ENCODE results near the gene GTF2A1L. TPM values are rescaled to one million over a fixed set of nuclear protein-coding genes. Genes with fewer than 3 reads are reported as not detected.
"Not testable (repeated sequence)": the region's sequence is repeated elsewhere in the genome, so short reads cannot be mapped to it uniquely, and the experiment has no call there.

Gene GTF2A1L
- total and polyA plus RNA-seq, 2 donors from 2014 or later: 0.76 to 2.7 TPM

DNA sequence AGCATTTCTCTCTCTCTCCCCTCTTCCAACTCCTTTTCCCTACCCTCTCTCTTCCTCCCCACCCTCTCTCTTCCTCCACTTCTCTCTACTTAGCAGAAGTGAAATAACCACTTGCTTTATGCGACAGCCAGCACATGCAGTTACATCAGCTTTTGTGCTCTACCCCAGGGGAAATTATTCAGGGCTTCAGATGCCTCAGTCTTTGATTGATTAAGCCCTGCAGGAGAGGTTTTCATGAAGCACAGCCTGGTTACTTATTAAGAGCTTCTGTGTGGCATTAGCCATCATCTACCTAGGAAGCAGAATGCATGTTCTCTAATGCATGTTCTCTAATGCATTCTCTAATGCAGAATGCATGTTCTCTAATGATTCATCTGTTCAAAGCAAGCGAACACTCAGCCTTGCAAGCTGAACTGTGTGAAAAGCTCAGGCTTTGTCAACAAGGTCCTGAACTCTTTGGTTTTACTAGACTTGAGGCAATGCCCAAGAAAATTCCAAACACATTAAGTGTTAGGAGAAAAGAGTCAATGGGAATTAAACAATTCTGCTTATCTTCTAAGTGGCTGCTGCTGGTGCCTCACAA, 81.8 kb downstream of the GTF2A1L start:
- intact Hi-C loops (cut with DNase I): no loop called here
- Histone ChIP-seq H3K9me3 (ENCODE audit: control insufficient read depth in 2 of 3, insufficient read depth in 1 of 3, low read length in 3 of 3) (no peaks in the 10 kb centered on the region), H3K27me3 (ENCODE audit: control insufficient read depth, insufficient read depth, low read length) (no peaks in the 10 kb centered on the region), H3K4me3 (ENCODE audit: low read length in 3 of 3) (no peak overlapping the region), H3K36me3 (ENCODE audit: control insufficient read depth in 2 of 3, insufficient read depth in 3 of 3, low read length in 3 of 3) (no peaks in the 10 kb centered on the region), H3K9ac (ENCODE audit: low read length in 3 of 3) (no peak overlapping the region), H3K27ac (ENCODE audit: low read depth in 2 of 2, low read length in 2 of 2) (no peak overlapping the region), H3K4me1 (ENCODE audit: control insufficient read depth in 2 of 3, insufficient read depth in 2 of 3, low read depth in 1 of 3, low read length in 3 of 3) (no peaks in the 10 kb centered on the region)
- TF ChIP-seq, protein P1, sequence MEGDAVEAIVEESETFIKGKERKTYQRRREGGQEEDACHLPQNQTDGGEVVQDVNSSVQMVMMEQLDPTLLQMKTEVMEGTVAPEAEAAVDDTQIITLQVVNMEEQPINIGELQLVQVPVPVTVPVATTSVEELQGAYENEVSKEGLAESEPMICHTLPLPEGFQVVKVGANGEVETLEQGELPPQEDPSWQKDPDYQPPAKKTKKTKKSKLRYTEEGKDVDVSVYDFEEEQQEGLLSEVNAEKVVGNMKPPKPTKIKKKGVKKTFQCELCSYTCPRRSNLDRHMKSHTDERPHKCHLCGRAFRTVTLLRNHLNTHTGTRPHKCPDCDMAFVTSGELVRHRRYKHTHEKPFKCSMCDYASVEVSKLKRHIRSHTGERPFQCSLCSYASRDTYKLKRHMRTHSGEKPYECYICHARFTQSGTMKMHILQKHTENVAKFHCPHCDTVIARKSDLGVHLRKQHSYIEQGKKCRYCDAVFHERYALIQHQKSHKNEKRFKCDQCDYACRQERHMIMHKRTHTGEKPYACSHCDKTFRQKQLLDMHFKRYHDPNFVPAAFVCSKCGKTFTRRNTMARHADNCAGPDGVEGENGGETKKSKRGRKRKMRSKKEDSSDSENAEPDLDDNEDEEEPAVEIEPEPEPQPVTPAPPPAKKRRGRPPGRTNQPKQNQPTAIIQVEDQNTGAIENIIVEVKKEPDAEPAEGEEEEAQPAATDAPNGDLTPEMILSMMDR (IDR thresholded peaks at IDR 0.05; ENCODE audit: borderline replicate concordance, extremely low read depth, insufficient read depth): no peak
- DNase-seq (peak in 1 of 5 donors; percentile 6), FAIRE-seq (no peak)

DNA sequence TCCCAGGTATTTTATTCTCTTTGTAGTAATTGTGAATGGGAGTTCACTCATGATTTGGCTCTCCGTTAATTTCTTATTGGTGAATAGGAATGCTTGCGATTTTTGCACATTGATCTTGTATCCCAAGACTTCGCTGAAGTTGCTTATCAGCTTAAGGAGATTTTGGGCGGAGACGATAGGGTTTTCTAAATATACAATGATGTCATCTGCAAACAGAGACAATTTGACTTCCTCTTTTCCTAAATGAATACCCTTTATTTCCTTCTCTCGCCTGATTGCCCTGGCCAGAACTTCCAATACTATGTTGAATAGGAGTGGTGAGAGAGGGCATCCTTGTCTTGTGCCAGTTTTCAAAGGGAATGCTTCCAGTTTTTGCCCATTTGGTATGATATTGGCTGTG, 86.0 kb downstream of the GTF2A1L start:
- H3K4me3 ChIP-seq (ENCODE audit: low read length in 3 of 3); H3K4me1 ChIP-seq (ENCODE audit: control insufficient read depth in 2 of 3, insufficient read depth in 2 of 3, low read depth in 1 of 3, low read length in 3 of 3); H3K27ac ChIP-seq (ENCODE audit: low read depth in 2 of 2, low read length in 2 of 2); DNase-seq; FAIRE-seq; H3K36me3 ChIP-seq (ENCODE audit: control insufficient read depth in 2 of 3, insufficient read depth in 3 of 3, low read length in 3 of 3); H3K27me3 ChIP-seq (ENCODE audit: control insufficient read depth, insufficient read depth, low read length); intact Hi-C loops (cut with DNase I); H3K9ac ChIP-seq (ENCODE audit: low read length in 3 of 3); H3K9me3 ChIP-seq (ENCODE audit: control insufficient read depth in 2 of 3, insufficient read depth in 1 of 3, low read length in 3 of 3): not testable (repeated sequence)

DNA sequence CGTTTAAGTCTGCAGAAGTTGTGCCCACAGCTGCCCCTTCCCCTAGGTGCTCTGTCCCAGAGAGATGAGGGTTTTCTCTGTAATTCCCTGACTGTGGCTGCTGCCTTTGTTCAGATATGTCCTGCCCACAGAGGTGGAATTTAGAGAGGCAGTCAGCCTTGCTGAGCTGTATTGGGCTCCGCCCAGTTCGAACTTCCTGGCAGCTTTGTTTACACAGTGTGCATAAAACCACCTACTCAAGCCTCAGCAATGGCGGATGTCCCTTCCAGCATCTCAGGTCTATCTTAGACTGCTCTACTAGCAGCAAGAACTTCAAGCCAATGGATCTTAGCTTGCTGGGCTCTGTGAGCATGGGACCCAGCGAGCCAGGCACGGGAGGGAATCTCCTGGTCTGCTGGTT, 89.8 kb downstream of the GTF2A1L start:
- Histone ChIP-seq H3K4me1 (ENCODE audit: control insufficient read depth in 2 of 3, insufficient read depth in 2 of 3, low read depth in 1 of 3, low read length in 3 of 3) (no peaks in the 10 kb centered on the region), H3K36me3 (ENCODE audit: control insufficient read depth in 2 of 3, insufficient read depth in 3 of 3, low read length in 3 of 3) (no peaks in the 10 kb centered on the region), H3K9me3 (ENCODE audit: control insufficient read depth in 2 of 3, insufficient read depth in 1 of 3, low read length in 3 of 3) (no peaks in the 10 kb centered on the region), H3K27me3 (ENCODE audit: control insufficient read depth, insufficient read depth, low read length) (no peaks in the 10 kb centered on the region), H3K9ac (ENCODE audit: low read length in 3 of 3) (no peak overlapping the region), H3K27ac (ENCODE audit: low read depth in 2 of 2, low read length in 2 of 2) (no peak overlapping the region), H3K4me3 (ENCODE audit: low read length in 3 of 3) (no peak overlapping the region)
- DNase-seq (no peak), FAIRE-seq (no peak)
- TF ChIP-seq, protein P1 (IDR thresholded peaks at IDR 0.05; ENCODE audit: borderline replicate concordance, extremely low read depth, insufficient read depth): no peak
- intact Hi-C loops (cut with DNase I): no loop called here

DNA sequence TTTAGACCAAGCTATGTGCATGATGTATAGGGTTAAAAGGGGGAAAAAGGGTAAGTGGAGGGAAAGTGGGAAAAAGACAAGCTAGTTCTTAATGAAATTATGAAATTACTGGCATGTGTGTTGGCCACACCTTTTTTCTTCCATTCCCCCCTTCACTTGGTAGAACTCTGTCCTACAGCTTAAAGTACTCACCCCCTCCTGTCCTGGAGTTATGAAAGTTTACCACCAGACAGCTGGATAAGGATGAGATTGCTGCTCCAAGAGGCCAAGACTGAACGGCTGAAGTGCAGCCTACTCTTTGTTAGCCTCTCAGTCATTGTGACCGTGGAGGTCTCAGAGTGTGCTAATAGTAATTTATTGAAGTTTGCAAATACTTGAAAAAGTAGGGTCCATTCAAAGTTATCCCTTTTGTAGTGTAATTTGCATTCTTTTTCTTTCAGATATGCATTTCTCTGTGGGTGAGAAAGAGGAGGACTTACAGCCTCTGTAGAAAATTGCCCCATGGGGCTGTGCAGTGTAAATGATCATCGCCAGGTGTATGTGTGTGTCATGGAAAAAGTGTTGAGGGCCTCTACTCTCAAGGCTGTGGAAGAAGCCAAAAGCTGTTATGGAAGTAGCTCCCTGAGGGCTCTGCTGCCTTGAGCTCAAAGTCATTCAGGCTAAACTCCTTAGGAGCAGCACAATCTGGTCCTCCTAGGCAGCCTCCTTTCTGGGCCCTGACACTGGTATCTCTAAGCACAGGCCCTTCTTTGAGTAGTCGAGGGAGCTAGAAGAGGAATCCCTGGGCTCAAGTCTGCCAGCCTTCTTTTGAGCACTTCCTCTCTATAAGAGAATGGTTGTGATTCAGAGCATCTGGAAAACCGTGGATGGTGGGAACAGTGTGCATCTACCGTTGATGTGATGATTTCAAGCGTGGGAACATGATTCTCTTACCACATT, 91.7 kb downstream of the GTF2A1L start:
- Histone ChIP-seq H3K27ac (ENCODE audit: low read depth in 2 of 2, low read length in 2 of 2) (no peak overlapping the region), H3K36me3 (ENCODE audit: control insufficient read depth in 2 of 3, insufficient read depth in 3 of 3, low read length in 3 of 3) (no peaks in the 10 kb centered on the region), H3K9ac (ENCODE audit: low read length in 3 of 3) (no peak overlapping the region), H3K27me3 (ENCODE audit: control insufficient read depth, insufficient read depth, low read length) (no peaks in the 10 kb centered on the region), H3K4me3 (ENCODE audit: low read length in 3 of 3) (no peak overlapping the region), H3K9me3 (ENCODE audit: control insufficient read depth in 2 of 3, insufficient read depth in 1 of 3, low read length in 3 of 3) (no peaks in the 10 kb centered on the region), H3K4me1 (ENCODE audit: control insufficient read depth in 2 of 3, insufficient read depth in 2 of 3, low read depth in 1 of 3, low read length in 3 of 3) (no peaks in the 10 kb centered on the region)
- FAIRE-seq (no peak), DNase-seq (no peak)
- intact Hi-C loops (cut with DNase I): no loop called here
- TF ChIP-seq, protein P1 (IDR thresholded peaks at IDR 0.05; ENCODE audit: borderline replicate concordance, extremely low read depth, insufficient read depth): no peak
